HG02973 (cell line): ENCODE results near the gene TNIP2.
"Not testable (repeated sequence)": the region's sequence is repeated elsewhere in the genome, so short reads cannot be mapped to it uniquely, and the experiment has no call there.

ENCODE experiments used
- ATAC-seq: cut with Tn5 transposase; IDR thresholded peaks from one replicate; pipeline ENCODE4 v1.9.1; 2021; ENCODE audit warnings: moderate library complexity; ENCODE audit not compliant: unreplicated experiment

TNIP2 gene

DNA sequence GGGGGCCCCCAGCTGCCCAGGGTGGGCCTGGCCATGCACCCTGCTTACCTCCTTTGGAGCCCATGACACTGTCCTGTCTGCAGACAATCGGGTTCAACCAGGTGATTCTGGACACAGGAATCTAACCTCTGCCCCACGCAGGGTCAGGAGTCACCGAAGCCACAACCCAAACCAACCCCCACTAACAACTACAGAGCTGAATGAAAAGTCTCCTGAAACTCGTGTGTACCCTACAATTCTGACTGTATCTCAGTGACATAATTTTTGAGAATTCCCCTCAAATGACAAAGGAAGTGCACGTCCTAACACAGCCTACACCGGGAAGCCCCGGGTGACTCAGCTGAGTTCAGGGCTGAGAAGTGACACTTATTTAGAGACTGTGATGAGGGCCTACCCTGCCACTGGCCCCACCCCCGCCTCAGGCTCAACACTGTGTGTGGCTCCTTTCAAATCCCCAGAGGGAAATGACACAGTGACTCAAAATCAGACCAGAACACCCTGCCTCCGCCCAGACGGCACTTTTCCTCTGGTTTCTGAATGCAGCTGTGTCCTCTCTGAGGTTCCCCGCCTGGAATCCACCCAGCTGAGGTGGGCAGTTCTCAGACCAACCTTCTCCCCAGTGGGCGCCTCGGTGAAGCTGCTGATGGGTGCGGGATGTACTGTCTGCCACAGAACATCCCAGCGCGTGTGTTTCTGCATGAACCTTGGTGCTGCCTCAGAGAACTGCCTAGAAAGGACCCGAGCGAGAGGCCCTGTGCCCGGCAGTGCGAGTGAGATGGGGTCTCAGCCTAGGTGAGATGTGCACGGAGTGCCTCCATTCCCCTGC lies 9.9 kb downstream of the TNIP2 start:
- ATAC-seq, result peak; percentile 86

GRCh38 chr4:2745516-2745915 lies 10.6 kb downstream of the TNIP2 start:
- ATAC-seq, result no peak

DNA sequence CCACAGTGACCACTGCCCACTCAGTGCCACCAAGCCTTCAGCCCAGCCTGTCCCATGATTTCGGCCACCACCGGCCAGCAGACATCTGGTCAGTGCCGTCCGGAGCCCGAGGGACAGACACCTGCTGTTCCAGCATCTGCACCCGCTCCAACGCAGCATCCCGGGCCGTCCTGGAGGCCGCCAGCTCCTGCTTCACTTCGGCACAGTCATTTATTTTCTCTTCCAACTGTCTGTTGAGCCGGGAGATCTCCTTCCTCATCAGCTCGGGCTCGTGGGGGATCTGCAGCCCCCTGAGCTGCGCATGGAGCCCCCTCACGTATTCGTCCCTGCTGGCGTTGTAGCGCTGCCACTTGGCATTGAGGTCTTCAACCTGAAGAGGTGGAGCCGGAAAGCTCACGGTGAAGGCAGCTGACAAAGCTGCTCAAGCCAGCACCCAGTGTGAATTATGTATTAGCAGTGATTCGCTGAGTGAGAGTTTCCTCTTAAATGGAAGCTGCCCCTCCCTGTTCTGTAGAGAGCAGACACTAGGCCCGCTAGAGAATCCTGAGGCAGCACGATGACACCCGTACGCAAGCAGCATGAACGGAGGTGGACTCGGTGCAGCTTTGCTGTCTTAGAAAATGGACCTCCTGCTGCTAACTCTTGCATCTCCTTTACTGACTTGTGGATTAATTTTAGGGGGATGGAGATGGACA lies 11.4 kb downstream of the TNIP2 start:
- ATAC-seq, result no peak

DNA sequence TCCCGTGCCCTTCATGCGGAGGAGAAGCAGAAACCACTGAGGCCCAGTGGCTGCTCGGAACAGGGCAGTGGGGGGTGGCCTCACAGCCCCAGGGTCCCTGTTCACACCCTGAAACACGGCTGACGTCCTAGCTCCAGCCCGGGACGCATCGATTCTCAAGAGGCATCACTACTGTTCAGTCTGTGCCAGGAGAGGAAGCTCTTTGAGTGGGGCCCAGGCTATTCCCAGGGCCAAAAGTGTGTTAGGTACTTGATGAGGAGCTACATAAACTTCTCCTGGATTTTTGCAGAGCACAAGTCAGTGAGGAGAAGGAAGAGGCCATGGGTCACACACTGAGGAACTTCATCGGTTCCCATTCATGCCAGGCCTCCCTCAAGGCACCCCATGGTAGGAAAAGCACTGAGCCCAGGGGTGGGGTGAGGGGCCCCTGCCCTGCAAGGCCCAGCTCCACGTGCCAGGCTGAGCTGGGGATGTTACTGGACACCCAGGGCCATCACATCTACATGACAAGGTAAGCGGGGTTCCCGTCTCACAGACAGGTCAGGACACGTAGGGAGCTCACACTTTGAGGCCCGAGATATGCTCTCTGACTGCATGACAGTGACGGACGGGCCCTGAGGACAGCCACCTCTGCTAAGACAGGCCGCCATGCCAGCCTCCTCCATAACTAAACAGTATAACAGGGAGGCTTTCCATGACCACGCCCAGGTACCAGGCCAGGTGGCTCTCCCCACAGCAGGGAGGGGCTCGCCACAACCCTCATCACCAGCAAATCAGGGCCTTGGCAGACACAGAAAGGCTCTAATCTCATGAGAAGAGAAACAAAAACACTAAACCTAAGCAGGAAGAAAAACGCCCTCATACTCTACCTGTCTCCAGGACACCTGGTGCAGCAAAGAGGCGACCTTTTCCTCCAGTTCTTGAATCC lies 12.4 kb downstream of the TNIP2 start:
- no peak for ATAC-seq

DNA sequence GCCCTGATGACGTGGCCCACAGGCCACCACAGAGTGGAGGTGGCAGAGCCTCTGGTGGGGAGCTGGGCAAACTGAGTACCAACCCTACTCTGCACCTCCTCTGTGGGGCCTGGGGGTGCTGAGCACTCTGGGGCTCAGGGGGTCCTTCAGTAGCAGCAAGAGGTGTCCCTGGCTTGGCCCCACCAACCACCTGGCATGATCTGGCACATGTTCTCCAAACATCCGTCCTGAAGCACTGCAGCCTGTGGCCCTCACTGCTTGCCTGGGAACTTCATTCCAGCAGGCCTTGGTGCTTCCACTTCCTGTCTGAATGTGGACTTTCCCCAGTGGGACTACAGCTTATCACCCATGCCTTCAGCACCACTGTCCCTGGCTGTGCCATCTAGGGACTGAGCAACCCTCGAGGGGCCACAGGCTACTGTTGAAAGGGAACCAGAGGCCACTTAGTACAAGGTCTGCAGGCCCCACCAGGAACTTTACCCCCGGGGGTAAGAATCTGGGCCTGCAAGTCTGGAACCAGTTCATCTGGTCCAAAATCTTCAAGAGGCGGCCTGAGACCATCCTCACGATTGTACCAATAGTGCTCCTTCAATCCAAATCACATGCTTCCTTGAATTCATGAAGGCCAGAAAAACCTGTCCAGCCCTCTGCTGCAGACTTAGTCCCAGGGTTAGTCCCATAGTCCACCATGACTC lies 13.2 kb downstream of the TNIP2 start:
- ATAC-seq, result no peak

GRCh38 chr4:2742081-2742822 lies 13.9 kb downstream of the TNIP2 start:
- no peak for ATAC-seq

- no peak for ATAC-seq
Observed at GRCh38 chr4:2741626-2742025, 14.5 kb downstream of the TNIP2 start.

DNA sequence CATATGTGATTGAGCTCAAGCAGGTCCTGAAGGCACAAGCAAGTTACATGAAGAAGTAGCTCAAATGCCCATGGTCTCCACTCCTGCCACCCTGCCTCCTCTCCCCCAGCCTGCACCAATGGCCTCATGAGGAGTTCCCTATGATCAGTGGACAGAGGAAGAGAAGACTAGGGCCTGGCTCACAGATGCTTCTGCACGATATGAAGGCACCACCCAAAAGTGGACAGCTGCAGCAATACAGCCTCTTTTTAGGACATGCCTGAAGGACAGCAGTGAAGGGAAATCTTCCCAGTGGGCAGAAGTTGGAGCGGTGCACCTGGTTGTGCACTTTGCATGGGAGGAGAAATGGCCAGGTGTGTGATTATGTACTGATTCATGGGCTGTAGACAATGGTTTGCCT lies 17.8 kb downstream of the TNIP2 start:
- ATAC-seq, result not testable (repeated sequence)

- no peak for ATAC-seq
Observed at GRCh38 chr4:2735869-2736268, 20.3 kb downstream of the TNIP2 start.

- ATAC-seq, result no peak
Observed at GRCh38 chr4:2734612-2735011, 21.5 kb downstream of the TNIP2 start.

- ATAC-seq, result no peak
Observed at GRCh38 chr4:2733844-2734574, 22.1 kb downstream of the TNIP2 start.

DNA sequence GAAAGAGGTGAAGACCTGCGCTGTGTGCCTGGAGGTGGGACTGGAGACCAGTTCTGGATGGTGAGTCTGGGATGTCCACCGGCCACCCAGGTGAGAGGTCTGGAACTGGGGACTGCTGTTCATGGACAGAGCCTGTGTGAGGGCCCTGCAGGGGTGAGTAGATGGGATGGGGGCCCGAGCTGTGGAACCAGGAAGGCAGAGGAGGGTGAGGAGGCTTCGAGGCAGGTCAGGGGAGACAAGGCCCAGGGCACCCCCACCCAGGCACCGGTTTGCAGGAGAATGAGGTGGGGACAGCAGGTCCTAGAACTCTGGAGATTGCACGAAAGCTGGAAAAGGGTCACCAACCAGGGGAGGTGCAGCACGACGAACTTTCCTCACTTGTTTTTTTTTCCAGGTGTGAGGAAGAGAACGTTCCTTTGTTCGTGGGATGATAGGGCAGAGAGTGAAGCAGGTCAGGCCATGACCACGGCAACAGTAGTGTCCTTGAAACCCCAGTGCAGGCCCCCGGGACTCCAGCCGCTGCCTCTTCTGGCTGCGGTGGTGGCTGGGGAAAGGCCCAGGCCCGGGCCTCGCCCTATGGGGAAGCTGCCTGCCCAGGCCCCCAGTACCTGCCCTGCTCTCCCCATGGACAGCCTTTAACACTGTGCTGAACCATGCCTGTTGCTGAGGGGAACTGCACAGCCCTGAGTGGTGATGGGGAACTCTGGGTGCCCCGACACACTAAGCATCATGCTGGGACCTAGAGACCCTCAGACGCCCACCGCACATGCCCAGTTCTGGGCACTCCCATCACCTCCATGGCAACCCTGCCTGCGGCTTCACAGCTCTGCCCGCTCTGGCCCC lies 22.9 kb downstream of the TNIP2 start:
- ATAC-seq, result no peak

DNA sequence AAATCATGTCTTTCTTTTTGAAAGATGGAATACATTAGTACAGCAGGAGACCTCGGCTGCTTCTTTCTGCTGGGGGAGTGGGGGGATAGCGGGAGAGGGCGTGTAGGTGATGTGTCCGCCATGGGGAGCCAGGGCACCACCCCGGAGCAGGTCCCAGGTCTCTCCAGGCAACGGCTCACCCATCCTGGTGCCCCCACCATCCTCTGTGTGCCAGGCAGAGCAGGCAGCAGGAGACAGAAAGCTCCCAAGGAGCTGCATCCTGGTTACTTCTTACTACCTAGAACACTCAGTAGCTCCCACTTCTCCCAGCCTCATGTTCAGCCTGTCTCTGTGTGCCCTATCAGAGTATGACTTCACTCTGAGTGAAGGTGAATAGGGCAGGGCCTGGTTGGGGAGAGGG lies 23.6 kb downstream of the TNIP2 start:
- ATAC-seq, result no peak

- ATAC-seq, result no peak
Observed at GRCh38 chr4:2731907-2732317, 24.2 kb downstream of the TNIP2 start.

GRCh38 chr4:2729533-2729875 lies 26.6 kb downstream of the TNIP2 start:
- ATAC-seq, result no peak

- ATAC-seq, result no peak
Observed at GRCh38 chr4:2728806-2729532, 27.2 kb downstream of the TNIP2 start.

DNA sequence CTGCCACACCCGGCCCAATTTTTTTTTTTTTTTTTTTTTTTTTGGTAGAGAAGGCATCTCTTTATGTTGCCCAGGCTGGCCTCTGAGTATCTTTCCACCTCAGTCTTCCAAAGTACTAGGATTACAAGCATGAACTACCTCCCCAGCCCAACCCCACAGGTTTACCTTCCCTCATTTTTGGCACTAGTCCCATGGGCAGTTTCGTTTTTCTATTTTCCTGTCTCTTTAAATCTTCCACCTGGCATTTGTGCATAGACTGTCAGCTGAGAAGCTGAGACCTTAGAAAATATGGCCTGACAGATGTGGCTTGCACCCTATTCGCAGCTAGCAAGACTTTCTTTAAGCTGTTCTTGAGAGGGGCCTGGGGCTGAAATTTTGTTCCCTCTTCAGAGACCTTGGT lies 27.9 kb downstream of the TNIP2 start:
- ATAC-seq, result no peak

DNA sequence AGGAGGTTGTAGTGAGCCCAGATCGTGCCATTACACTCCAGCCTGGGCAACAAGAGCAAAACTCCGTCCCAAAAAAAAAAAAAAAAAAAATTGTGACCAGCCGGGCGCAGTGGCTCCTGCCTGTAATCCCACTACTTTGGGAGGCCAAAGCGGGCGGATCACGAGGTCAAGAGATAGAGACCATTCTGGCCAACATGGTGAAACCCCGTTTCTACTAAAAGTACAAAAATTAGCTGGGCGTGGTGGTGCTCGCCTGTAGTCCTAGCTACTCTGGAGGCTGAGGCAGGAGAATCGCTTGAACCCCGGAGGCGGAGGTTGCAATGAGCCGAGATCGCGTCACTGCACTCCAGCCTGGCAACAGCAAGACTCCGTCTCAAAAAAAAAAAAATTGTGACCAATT lies 29.3 kb downstream of the TNIP2 start:
- not testable (repeated sequence) for ATAC-seq
